Subcutaneous adipose tissue (tissue), 4 donors: ENCODE results near the gene MGAT5. TPM values are rescaled to one million over a fixed set of nuclear protein-coding genes. Genes with fewer than 3 reads are reported as not detected.

Experiments used
- total RNA-seq, 4 donors: library from RNA; depleted of rRNA; stranded (reverse); fragments of >200 nt; gene quantifications; one replicate each; pipeline ENCODE4 v1.1.0, GENCODE V29; 2016
- TF ChIP-seq, protein P1 (sequence below): fragments of 450-650 bp; IDR thresholded peaks from one replicate; pipeline ENCODE4 v1.5.1; 2016; ENCODE audit warnings: low read depth, mild to moderate bottlenecking, control low read depth, antibody characterized with exemption, moderate library complexity

MGAT5 gene
- total RNA-seq, 4 donors from 2014 or later: 22.0 to 42.8 (median 32.2) TPM

DNA sequence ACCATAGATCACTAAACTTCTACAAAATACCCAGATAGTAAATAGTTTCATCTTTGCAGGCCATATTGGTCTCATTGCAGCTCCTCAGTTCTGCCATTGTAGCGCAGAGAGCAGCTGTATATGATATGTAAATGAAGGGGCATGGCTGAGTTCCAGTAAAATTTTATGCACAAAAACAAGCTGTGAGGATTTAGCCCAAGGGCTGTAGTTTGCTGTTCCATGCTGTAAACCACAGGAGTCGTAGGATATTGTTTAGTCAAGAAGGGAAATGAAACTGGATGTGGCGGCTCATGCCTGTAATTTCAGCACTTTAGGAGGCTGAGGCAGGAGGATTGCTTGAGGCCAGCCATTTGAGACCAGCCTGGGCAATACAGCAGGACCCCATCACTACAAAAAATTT is 83.0 kb downstream of the MGAT5 start:
- TF ChIP-seq, protein P1, sequence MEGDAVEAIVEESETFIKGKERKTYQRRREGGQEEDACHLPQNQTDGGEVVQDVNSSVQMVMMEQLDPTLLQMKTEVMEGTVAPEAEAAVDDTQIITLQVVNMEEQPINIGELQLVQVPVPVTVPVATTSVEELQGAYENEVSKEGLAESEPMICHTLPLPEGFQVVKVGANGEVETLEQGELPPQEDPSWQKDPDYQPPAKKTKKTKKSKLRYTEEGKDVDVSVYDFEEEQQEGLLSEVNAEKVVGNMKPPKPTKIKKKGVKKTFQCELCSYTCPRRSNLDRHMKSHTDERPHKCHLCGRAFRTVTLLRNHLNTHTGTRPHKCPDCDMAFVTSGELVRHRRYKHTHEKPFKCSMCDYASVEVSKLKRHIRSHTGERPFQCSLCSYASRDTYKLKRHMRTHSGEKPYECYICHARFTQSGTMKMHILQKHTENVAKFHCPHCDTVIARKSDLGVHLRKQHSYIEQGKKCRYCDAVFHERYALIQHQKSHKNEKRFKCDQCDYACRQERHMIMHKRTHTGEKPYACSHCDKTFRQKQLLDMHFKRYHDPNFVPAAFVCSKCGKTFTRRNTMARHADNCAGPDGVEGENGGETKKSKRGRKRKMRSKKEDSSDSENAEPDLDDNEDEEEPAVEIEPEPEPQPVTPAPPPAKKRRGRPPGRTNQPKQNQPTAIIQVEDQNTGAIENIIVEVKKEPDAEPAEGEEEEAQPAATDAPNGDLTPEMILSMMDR: no peak

DNA sequence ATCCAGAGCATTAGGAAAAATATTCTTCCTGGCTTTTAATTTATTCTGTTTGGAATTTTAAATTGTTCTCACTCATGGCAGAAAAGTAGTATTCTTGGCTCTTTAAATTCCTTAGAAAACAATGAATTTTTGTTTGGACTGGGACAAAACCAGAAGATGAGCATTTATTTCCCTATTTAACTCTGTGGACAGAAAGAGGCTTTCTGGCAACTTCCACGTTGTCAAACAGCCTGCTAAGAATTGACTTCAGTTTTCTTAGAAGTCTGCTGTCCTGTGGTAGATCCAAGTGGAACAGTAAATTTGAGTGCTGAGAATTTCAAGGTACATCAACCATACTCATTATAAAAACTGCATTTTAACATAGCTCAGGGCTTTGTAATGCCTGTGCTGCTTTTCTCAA is 83.8 kb downstream of the MGAT5 start:
- TF ChIP-seq, protein P1: no peak

DNA sequence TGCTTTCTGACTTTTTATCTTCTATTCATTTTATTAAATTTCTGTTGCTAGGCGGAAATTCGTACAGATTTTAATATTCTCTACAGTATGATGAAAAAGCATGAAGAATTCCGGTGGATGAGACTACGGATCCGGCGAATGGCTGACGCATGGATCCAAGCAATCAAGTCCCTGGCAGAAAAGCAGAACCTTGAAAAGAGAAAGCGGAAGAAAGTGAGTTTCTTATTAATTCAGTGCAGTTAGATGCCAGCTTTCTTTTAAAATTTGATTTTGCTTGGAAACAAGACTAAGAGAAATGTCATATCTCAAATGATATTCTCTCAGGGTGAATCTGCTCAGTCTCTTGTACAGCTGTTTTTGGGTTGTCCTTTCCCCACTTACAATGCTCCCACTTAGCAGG is 84.3 kb downstream of the MGAT5 start:
- TF ChIP-seq, protein P1: no peak

DNA sequence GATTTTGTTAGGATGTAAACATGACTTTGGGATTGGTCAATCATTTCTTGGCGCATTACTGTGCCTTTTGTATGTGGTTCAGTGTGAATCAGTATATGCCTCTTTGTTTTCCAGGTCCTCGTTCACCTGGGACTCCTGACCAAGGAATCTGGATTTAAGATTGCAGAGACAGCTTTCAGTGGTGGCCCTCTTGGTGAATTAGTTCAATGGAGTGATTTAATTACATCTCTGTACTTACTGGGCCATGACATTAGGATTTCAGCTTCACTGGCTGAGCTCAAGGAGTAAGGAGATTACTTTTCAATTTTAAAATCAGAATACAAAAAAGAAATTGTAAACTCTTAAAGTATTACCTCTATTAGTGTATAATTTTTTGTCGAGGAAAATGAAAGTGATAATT is 87.6 kb downstream of the MGAT5 start:
- TF ChIP-seq, protein P1: no peak

DNA sequence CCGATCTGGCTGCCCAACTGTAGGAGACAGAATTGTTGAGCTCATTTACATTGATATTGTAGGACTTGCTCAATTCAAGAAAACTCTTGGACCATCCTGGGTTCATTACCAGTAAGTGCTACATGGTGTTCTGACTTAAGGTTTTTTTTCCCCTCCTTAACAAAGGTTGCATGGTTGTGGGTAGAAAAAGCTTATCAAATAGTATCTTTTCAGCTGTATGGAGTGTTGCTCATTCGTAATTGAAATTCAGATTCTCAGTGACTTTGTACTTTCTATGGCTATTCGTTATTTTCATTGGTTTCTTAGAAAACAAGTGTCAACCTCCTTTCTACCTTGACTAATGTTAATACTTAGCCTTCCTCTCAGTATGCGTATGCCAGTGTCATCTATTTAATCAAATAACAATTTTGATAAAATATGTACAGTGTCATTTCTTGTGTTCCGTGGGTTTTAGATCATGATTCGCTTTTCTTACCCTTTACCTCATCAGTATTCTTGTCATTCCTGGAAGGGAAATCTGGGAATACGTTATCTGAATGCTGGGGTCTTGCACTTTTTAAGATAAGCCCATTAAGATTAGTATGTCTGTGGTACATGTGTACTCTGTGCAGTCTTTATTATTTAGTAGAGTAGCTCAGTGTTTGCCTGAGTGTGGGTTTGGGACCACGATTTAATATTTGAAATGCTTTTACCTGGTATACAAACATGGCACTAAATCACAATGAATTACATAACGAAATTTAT is 91.3 kb downstream of the MGAT5 start:
- TF ChIP-seq, protein P1: no peak

DNA sequence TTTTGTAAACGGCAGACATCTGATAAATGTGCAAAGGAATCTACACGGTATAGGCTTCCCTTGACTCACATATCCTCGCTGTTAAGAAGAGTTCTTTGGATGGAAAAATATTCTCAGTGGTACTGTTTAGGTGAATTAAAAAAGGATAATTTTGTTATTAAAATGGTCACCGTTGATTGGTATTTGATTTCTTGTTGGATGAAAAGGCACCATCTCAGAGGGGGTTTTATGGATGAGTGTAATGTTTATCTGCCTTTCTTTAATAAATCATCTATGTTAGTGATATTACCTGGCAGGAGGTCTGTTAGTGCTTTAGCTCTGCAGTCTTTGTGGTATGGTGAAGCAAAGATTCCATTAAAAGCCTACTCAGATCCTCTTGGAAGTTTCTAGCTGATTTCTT is 92.3 kb downstream of the MGAT5 start:
- TF ChIP-seq, protein P1: no peak

DNA sequence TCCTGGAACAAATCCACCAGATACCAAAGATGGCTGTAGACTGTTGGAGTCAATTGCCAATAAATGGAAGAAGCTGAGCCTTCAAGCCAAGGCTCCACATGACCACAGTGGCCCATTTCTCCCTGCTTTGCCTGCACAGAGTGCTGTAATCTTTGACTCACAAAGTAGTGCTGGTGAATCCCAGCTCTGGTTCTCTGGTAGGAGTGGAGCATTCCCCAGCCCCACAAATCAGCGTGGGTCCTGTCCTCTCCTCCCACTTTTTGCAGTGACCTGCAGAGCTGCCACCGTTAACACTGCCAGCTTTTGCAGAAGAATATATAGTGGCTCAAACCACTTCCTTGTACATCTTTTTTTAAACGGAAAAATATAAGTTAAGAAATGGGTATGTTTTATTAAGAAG is 93.9 kb downstream of the MGAT5 start:
- TF ChIP-seq, protein P1: no peak
